HG02571 (cell line): ENCODE results near the gene HSPB2.
"Not testable (repeated sequence)": the region's sequence is repeated elsewhere in the genome, so short reads cannot be mapped to it uniquely, and the experiment has no call there.

Source experiments
- ATAC-seq: cut with Tn5 transposase; IDR thresholded peaks from one replicate; pipeline ENCODE4 v1.9.1; 2021; ENCODE audit warnings: mild to moderate bottlenecking, moderate library complexity; ENCODE audit not compliant: unreplicated experiment

HSPB2 gene, protein sequence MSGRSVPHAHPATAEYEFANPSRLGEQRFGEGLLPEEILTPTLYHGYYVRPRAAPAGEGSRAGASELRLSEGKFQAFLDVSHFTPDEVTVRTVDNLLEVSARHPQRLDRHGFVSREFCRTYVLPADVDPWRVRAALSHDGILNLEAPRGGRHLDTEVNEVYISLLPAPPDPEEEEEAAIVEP

GRCh38 chr11:111912535-111912934 lies at the start of gene HSPB2:
TSS of gene HSPB2 (plus strand) at chr11:111912734. CDS start at chr11:111912830, 96 bp downstream.
- ATAC-seq: no peak

DNA sequence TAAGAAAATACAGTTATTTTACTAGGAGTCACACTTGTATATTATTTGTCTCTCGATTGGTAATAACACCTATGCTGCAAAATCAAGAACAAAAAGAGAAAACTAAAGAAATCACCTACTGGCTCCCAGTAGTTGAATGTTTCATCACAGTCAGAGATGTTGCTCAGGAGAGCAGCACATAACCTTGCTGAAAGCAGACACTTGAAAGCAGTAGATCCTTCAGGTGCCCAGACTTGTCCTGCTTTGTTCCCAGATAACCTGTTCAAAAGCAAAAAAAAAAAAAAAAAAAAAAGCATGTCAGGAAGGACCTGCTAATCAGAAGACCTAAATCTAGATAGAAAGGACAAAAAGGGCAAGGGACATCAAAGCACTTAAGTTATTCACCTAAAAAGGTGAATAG lies 42.4 kb upstream of the HSPB2 start:
- no peak for ATAC-seq

DNA sequence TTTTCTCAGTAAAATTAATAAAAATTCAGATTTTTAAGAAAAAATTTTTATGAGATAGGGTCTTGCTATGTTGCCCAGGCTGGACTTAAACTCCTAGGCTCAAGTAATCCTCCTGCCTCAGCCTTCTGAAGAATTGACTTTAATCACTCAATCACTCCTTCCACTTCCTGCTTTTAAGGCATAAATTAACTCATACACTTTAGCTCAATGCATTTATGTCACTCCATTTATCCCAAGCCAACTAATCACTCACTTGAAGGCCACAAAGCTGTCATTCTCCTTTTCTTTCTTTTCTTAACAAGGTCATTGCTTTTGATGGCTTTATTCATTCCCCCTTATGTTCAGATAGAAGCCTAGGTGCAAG lies 42.0 kb upstream of the HSPB2 start:
- peak; percentile 6 for ATAC-seq

- ATAC-seq: peak; percentile 88
Measured at GRCh38 chr11:111870886-111871692, 41.4 kb upstream of the HSPB2 start, which contains the start of gene ALG9. TSS of gene ALG9 (minus strand) at chr11:111871581. CDS start at chr11:111871482, 99 bp downstream.

- no peak for ATAC-seq
Measured at GRCh38 chr11:111871693-111872161, 40.8 kb upstream of the HSPB2 start.

DNA sequence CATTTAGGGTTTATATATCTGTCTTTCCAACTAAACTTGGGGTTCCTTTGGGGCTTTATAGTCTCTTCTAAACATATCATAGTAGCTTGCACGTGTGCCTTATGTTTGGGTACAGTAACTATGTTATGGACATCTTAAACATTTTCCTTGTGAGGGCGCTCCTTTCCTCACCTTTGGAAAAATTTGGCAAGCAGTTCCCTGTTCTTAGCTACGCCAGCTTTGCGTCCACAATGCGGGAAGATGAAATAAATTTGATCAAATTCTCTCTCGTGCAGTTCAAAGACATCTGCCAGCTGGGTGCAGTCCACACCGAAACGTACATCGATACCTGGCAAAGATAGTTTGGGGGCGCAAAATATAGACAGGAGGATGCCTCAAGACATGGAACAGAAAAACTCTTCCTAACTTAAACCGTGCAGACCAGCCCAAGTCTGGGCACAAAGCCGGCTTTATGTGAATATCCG lies 34.1 kb upstream of the HSPB2 start:
- ATAC-seq: peak; percentile 5

GRCh38 chr11:111878849-111879636 lies 33.5 kb upstream of the HSPB2 start, which contains the start of the genes CFAP68 and FDXACB1:
TSS of gene CFAP68 (plus strand) at chr11:111879541. CDS start at chr11:111879561, 20 bp downstream.
TSS of gene FDXACB1 (minus strand) at chr11:111879165. CDS start at chr11:111879132, 33 bp downstream.
- ATAC-seq: peak; percentile 89

DNA sequence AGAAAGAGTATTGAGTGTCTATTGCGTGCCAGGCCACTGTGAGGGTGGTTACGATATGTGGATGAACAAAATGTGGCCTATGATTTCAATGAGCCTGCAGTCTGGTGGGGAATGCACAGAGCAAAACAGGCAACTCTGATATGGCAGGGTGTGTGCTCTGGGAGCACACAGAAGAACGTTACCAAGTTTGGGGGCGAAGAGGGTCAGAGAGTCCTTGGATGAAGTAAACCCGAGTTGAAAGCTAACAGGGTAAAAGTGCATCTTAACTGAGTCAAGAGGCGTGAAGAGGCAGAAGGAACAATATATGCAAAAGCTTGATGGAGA lies 32.9 kb upstream of the HSPB2 start:
- no peak for ATAC-seq

- ATAC-seq: no peak
Measured at GRCh38 chr11:111882202-111882601, 30.3 kb upstream of the HSPB2 start.

GRCh38 chr11:111885053-111885452 lies 27.5 kb upstream of the HSPB2 start:
- ATAC-seq: not testable (repeated sequence)

- no peak for ATAC-seq
Measured at GRCh38 chr11:111886032-111886431, 26.5 kb upstream of the HSPB2 start.

GRCh38 chr11:111886844-111887243 lies 25.7 kb upstream of the HSPB2 start:
- no peak for ATAC-seq

GRCh38 chr11:111905411-111905810 lies 7.1 kb upstream of the HSPB2 start:
- no peak for ATAC-seq

DNA sequence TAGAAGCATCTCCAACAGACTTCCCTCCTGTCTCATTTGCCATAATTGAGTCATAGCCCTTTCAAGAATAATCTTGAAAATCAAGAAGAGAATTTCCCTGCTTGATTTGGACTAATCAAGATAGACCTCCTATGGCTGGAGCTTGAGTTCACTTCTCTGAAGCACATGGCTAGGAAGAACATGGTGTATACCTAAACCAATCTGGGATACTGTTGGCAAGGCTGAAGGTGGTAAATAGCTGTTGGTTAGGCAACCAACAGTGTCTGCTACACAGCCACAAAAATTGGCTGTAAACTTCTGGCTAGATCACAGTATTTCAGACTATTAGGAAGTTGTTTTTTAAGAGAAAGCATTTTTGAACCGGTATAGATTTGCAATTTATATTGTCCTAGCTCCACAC lies 5.9 kb upstream of the HSPB2 start:
- ATAC-seq: no peak

DNA sequence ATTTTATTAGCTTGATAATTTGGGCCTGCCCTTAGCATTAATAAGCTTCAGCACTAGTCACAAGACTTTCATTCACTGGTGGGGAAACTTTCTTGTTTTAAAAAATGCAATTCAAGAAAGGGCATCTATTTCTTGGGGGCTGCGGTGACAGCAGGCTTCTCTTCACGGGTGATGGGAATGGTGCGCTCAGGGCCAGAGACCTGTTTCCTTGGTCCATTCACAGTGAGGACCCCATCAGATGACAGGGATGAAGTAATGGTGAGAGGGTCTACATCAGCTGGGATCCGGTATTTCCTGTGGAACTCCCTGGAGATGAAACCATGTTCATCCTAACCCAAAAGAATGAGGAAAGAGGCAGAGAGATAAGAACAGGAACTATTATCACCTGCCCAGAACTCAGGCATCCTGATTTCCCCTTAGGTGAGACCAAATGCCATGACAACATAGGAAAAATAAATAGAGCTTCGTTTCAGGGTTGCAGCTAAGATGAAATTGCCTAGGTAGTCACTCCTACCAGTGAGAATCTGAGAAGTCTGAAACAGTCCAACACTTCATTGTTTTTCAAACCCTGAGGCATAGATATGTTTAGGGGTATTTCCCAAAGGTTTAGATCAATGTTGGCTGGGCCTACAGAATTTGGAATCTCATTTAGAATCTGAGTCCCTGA lies 3.8 kb upstream of the HSPB2 start:
- ATAC-seq: no peak

- ATAC-seq: no peak
Measured at GRCh38 chr11:111909378-111909777, 3.2 kb upstream of the HSPB2 start.

DNA sequence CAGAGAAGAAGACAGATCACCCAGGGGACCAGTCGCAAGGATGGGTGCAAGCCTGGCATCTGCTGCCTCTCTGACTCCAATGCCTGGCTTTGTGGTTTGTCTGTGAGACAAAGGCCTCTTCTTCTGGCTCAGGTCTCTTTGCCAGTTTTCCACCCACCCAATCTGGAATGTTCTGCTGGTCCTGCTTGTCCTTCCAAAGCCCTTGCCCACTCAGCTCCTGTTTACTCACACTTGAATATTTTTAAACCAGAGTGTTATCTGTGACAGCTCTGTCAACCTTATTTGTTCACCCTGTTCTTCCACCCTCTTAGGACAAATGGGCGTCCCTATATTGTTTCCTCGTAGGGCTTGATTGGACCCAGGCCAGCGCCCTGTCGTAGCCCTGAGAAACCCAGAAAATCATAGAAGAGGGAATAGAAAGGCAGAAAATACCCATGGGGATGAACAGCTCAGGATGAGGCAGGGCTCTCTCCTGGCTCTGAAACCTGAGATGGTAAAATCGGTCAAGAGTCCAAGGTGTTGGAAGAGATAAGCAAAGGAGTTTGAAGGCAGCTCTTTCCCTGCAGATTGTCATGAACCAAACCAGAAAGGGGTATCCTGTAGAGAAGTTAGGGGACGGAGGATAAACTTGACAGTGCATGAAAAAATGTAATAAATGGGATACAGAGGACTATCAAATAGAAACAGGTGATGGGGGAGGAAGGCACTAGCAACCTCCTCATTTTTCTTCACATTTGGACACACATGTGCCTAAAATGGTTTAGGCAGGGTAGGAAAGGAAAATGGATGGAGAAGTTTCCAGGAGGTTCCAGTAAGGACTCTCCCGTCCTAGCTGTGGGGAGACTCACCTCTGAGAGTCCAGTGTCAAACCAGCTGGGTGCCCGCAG lies 1.6 kb upstream of the HSPB2 start:
- no peak for ATAC-seq

GRCh38 chr11:111911563-111912401 lies 752 bp upstream of the HSPB2 start, which contains the start of gene CRYAB:
TSS of gene CRYAB (minus strand) at chr11:111911770. CDS start at chr11:111911724, 46 bp downstream.
- no peak for ATAC-seq
